Measurements from ENCODE around the gene PHLDA3.
"Not testable (repeated sequence)": the region's sequence is repeated elsewhere in the genome, so short reads cannot be mapped to it uniquely, and the experiment has no call there.

Gene PHLDA3

GRCh38 chr1:201496296-201496690 lies 27.3 kb upstream of the PHLDA3 start:
- Histone ChIP-seq H3K9me3 (ENCODE audit: control insufficient read depth, insufficient read depth, low read length) (no peaks in the 10 kb centered on the region), H3K4me1 (ENCODE audit: control insufficient read depth, insufficient read depth, low read length) (peaks cover 11% of the 10 kb centered on the region), H3K27me3 (ENCODE audit: control insufficient read depth, insufficient read depth, low read length) (no peaks in the 10 kb centered on the region), H3K4me3 (ENCODE audit: low read length) (no peak overlapping the region), H3K36me3 (ENCODE audit: control insufficient read depth, insufficient read depth, low read length) (no peaks in the 10 kb centered on the region), H3K27ac (ENCODE audit: low read length) (no peak overlapping the region)
- no CpG with 5 or more reads among the region's 8 CpGs for WGBS (ENCODE audit: insufficient coverage, insufficient read length)
- no peak for DNase-seq (ENCODE audit: low read depth, low spot score)

GRCh38 chr1:201495551-201496295 lies 26.7 kb upstream of the PHLDA3 start:
- Histone ChIP-seq H3K27ac (ENCODE audit: low read length) (no peak overlapping the region), H3K9me3 (ENCODE audit: control insufficient read depth, insufficient read depth, low read length) (no peaks in the 10 kb centered on the region), H3K4me1 (ENCODE audit: control insufficient read depth, insufficient read depth, low read length) (peaks cover 7% of the 10 kb centered on the region), H3K4me3 (ENCODE audit: low read length) (no peak overlapping the region), H3K36me3 (ENCODE audit: control insufficient read depth, insufficient read depth, low read length) (no peaks in the 10 kb centered on the region), H3K27me3 (ENCODE audit: control insufficient read depth, insufficient read depth, low read length) (no peaks in the 10 kb centered on the region)
- DNase-seq (ENCODE audit: low read depth, low spot score) = no peak
- no CpG with 5 or more reads among the region's 11 CpGs for WGBS (ENCODE audit: insufficient coverage, insufficient read length)

- Histone ChIP-seq H3K4me1 (ENCODE audit: control insufficient read depth, insufficient read depth, low read length) (peaks cover 2% of the 10 kb centered on the region), H3K4me3 (ENCODE audit: low read length) (no peak overlapping the region), H3K36me3 (ENCODE audit: control insufficient read depth, insufficient read depth, low read length) (no peaks in the 10 kb centered on the region), H3K27ac (ENCODE audit: low read length) (no peak overlapping the region), H3K9me3 (ENCODE audit: control insufficient read depth, insufficient read depth, low read length) (no peaks in the 10 kb centered on the region), H3K27me3 (ENCODE audit: control insufficient read depth, insufficient read depth, low read length) (no peaks in the 10 kb centered on the region)
- DNase-seq (ENCODE audit: low read depth, low spot score) = no peak
- no CpG with 5 or more reads among the region's 15 CpGs for WGBS (ENCODE audit: insufficient coverage, insufficient read length)
Measured at GRCh38 chr1:201493757-201494617, 25.0 kb upstream of the PHLDA3 start.

GRCh38 chr1:201493026-201493656 lies 24.2 kb upstream of the PHLDA3 start:
- H3K27ac ChIP-seq (ENCODE audit: low read length); H3K9me3 ChIP-seq (ENCODE audit: control insufficient read depth, insufficient read depth, low read length); H3K36me3 ChIP-seq (ENCODE audit: control insufficient read depth, insufficient read depth, low read length); H3K27me3 ChIP-seq (ENCODE audit: control insufficient read depth, insufficient read depth, low read length); H3K4me1 ChIP-seq (ENCODE audit: control insufficient read depth, insufficient read depth, low read length); H3K4me3 ChIP-seq (ENCODE audit: low read length); DNase-seq (ENCODE audit: low read depth, low spot score): not testable (repeated sequence)
- WGBS (ENCODE audit: insufficient coverage, insufficient read length) = no CpG with 5 or more reads among the region's 3 CpGs

- Histone ChIP-seq H3K27ac (ENCODE audit: low read length) (no peak overlapping the region), H3K36me3 (ENCODE audit: control insufficient read depth, insufficient read depth, low read length) (no peaks in the 10 kb centered on the region), H3K4me1 (ENCODE audit: control insufficient read depth, insufficient read depth, low read length) (peaks cover 2% of the 10 kb centered on the region), H3K4me3 (ENCODE audit: low read length) (no peak overlapping the region), H3K9me3 (ENCODE audit: control insufficient read depth, insufficient read depth, low read length) (no peaks in the 10 kb centered on the region), H3K27me3 (ENCODE audit: control insufficient read depth, insufficient read depth, low read length) (no peaks in the 10 kb centered on the region)
- DNase-seq (ENCODE audit: low read depth, low spot score) = no peak
- WGBS (ENCODE audit: insufficient coverage, insufficient read length) = no CpG with 5 or more reads among the region's 3 CpGs
Measured at GRCh38 chr1:201491896-201492511, 23.0 kb upstream of the PHLDA3 start.

- no peak overlapping the region for H3K4me3 ChIP-seq (ENCODE audit: low read length)
- H3K4me1 ChIP-seq (ENCODE audit: control insufficient read depth, insufficient read depth, low read length) = peaks cover 2% of the 10 kb centered on the region
- H3K27me3 ChIP-seq (ENCODE audit: control insufficient read depth, insufficient read depth, low read length) = no peaks in the 10 kb centered on the region
- no CpG with 5 or more reads among the region's 3 CpGs for WGBS (ENCODE audit: insufficient coverage, insufficient read length)
- no peaks in the 10 kb centered on the region for H3K9me3 ChIP-seq (ENCODE audit: control insufficient read depth, insufficient read depth, low read length)
- H3K36me3 ChIP-seq (ENCODE audit: control insufficient read depth, insufficient read depth, low read length) = no peaks in the 10 kb centered on the region
- H3K27ac ChIP-seq (ENCODE audit: low read length) = no peak overlapping the region
- no peak for DNase-seq (ENCODE audit: low read depth, low spot score)
Measured at GRCh38 chr1:201490708-201491131, 21.7 kb upstream of the PHLDA3 start.

- no peaks in the 10 kb centered on the region for H3K36me3 ChIP-seq (ENCODE audit: control insufficient read depth, insufficient read depth, low read length)
- no CpG with 5 or more reads among the region's 6 CpGs for WGBS (ENCODE audit: insufficient coverage, insufficient read length)
- H3K4me1 ChIP-seq (ENCODE audit: control insufficient read depth, insufficient read depth, low read length) = peaks cover 2% of the 10 kb centered on the region
- DNase-seq (ENCODE audit: low read depth, low spot score) = no peak
- H3K4me3 ChIP-seq (ENCODE audit: low read length) = no peak overlapping the region
- no peak overlapping the region for H3K27ac ChIP-seq (ENCODE audit: low read length)
- H3K9me3 ChIP-seq (ENCODE audit: control insufficient read depth, insufficient read depth, low read length) = no peaks in the 10 kb centered on the region
- H3K27me3 ChIP-seq (ENCODE audit: control insufficient read depth, insufficient read depth, low read length) = no peaks in the 10 kb centered on the region
Measured at GRCh38 chr1:201489643-201490261, 20.8 kb upstream of the PHLDA3 start.

GRCh38 chr1:201488830-201489589 lies 20.0 kb upstream of the PHLDA3 start:
- WGBS (ENCODE audit: insufficient coverage, insufficient read length) = no CpG with 5 or more reads among the region's 12 CpGs
- no peaks in the 10 kb centered on the region for H3K9me3 ChIP-seq (ENCODE audit: control insufficient read depth, insufficient read depth, low read length)
- no peaks in the 10 kb centered on the region for H3K4me1 ChIP-seq (ENCODE audit: control insufficient read depth, insufficient read depth, low read length)
- no peak overlapping the region for H3K4me3 ChIP-seq (ENCODE audit: low read length)
- H3K27ac ChIP-seq (ENCODE audit: low read length) = no peak overlapping the region
- no peaks in the 10 kb centered on the region for H3K27me3 ChIP-seq (ENCODE audit: control insufficient read depth, insufficient read depth, low read length)
- no peaks in the 10 kb centered on the region for H3K36me3 ChIP-seq (ENCODE audit: control insufficient read depth, insufficient read depth, low read length)
- no peak for DNase-seq (ENCODE audit: low read depth, low spot score)

GRCh38 chr1:201487742-201488141 lies 18.8 kb upstream of the PHLDA3 start:
- WGBS (ENCODE audit: insufficient coverage, insufficient read length) = no CpG with 5 or more reads among the region's 2 CpGs
- no peak for DNase-seq (ENCODE audit: low read depth, low spot score)
- H3K27ac ChIP-seq (ENCODE audit: low read length) = no peak overlapping the region
- H3K9me3 ChIP-seq (ENCODE audit: control insufficient read depth, insufficient read depth, low read length) = no peaks in the 10 kb centered on the region
- H3K27me3 ChIP-seq (ENCODE audit: control insufficient read depth, insufficient read depth, low read length) = no peaks in the 10 kb centered on the region
- no peaks in the 10 kb centered on the region for H3K36me3 ChIP-seq (ENCODE audit: control insufficient read depth, insufficient read depth, low read length)
- H3K4me1 ChIP-seq (ENCODE audit: control insufficient read depth, insufficient read depth, low read length) = no peaks in the 10 kb centered on the region
- no peak overlapping the region for H3K4me3 ChIP-seq (ENCODE audit: low read length)

Data from iPS DF 6.9 (cell line).